ENCODE data around the gene STYXL1.

DNA sequence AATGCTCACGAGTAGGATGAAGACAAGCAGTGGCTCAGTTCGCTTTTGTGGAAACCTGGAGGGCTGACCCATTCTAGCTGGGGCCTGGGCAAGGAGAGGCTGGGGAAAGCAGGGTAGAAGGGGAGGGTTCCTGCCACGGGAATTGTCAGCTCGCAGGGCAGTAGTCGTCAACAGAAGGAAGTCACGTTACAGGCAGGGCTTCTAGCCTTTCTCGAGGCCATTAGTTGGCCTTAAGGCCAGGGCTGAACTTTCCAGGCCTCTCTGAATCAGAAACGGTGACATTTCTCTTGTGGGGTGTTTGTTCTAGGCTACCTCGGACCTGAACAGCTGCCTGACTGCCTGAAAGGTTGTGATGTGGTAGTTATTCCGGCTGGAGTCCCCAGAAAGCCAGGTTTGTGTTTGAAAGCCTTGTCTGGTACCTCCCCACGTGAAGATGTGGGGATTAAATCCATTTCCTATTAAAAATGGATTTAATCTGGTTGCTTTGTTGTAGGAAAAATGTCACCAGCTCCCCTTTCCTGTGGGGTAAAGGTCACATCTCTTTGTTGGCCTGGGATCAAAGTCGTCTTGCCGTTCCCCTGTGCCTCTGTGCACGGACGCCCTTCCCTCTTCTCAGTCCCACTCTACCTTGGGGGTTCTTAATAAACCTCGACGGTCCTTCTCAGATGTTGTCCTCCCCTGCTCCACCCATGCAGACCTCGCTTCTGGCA, 9.5 kb upstream of the STYXL1 start:
- no peak for TF ChIP-seq EZH2 (IDR thresholded peaks at IDR 0.05; ENCODE audit: borderline replicate concordance, low read length)
- TF ChIP-seq, protein P1, sequence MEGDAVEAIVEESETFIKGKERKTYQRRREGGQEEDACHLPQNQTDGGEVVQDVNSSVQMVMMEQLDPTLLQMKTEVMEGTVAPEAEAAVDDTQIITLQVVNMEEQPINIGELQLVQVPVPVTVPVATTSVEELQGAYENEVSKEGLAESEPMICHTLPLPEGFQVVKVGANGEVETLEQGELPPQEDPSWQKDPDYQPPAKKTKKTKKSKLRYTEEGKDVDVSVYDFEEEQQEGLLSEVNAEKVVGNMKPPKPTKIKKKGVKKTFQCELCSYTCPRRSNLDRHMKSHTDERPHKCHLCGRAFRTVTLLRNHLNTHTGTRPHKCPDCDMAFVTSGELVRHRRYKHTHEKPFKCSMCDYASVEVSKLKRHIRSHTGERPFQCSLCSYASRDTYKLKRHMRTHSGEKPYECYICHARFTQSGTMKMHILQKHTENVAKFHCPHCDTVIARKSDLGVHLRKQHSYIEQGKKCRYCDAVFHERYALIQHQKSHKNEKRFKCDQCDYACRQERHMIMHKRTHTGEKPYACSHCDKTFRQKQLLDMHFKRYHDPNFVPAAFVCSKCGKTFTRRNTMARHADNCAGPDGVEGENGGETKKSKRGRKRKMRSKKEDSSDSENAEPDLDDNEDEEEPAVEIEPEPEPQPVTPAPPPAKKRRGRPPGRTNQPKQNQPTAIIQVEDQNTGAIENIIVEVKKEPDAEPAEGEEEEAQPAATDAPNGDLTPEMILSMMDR (conservative IDR thresholded peaks at IDR 0.05 in 1 of 2, IDR thresholded peaks at IDR 0.05 in 1 of 2; ENCODE audit: extremely low read depth in 1 of 2, insufficient read depth in 1 of 2, low read depth in 1 of 2, low read length in 2 of 2): no peak

All from mammary epithelial cell (primary cell).